Middle frontal gyrus (tissue), 1 donor: ENCODE data around the gene IFIT3.
"Not testable (repeated sequence)": the region's sequence is repeated elsewhere in the genome, so short reads cannot be mapped to it uniquely, and the experiment has no call there.

Source experiments
- DNase-seq: peaks from one replicate; pipeline ENCODE4 v3.0.0-alpha.2; 2015; ENCODE audit warnings: low spot score; ENCODE audit errors: extremely low spot score

The IFIT3 gene

DNA sequence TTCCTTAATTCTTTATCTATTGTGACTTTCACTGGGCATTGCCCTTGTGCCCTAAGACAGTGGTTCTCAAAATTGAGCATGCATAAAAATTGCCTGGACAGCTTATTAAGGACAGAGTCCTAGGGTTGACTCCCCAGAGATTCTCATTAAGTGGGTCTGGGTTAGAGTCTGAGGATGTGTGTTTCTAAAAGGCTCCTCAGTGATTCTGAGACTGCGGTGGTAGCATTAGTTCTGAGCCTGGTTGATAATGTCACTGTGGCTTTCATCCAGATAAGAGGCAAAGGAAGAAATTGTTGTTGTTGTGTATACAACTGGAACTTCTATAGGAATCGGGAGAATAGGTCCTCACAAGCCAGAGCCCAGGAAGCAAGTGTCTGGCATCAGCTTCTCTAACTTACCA is 24.6 kb upstream of the IFIT3 start:
- no peak for DNase-seq

DNA sequence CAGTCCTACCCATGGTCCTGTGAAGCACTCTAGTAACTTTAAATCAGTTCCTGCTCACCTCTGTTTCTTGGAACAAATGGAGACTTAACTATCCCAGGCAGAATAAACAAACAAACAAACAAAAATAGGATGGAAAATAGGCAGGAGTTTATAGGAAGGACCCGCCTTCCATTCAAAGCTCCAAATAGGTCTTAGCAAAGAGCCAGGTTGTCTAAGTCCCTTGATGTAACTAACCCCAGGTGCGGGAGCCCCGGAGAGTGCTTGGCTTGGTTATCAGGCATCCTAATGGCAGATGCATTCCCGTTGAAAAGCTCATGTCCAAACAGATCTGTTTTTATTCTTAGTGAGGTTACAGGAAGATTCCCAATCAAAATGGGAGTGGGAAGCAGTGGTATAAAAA is 23.8 kb upstream of the IFIT3 start:
- DNase-seq: no peak

DNA sequence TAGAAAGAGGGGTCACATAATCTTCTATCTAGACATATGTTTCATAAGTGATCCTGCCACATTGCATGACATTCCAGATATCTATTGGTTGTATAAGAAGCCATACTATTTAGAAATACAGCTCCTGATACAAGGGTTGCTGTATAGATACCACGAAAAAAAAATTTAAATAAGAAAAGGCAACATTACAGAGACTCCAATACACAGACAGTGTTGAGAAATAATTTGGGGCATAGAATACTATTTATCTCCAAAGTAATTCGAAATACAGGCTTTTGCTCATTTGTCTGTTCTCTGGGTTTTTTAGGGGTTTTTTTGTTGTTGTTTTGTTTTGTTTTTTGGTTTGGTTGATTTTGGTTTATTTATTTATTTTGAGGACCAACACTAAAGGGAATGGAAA is 23.4 kb upstream of the IFIT3 start:
- DNase-seq: no peak

DNA sequence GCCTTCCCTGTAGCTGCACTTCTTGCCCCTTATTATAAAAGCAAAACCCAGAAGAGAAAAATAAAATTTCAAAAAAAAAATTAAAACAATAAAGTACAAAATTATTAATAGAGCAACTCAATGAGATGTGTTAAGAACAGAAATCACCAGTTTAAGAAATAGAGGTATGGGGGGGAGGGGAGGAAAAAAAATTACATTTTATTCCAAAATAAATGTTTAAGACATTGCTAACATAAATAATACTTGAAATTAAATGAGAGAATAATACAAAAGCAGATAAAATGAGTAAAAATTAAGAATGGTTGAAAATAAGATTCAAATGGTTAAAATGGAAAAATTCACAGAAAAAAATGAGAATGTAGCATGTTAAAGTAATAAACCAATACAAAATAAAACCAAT is 22.9 kb upstream of the IFIT3 start:
- DNase-seq: no peak

DNA sequence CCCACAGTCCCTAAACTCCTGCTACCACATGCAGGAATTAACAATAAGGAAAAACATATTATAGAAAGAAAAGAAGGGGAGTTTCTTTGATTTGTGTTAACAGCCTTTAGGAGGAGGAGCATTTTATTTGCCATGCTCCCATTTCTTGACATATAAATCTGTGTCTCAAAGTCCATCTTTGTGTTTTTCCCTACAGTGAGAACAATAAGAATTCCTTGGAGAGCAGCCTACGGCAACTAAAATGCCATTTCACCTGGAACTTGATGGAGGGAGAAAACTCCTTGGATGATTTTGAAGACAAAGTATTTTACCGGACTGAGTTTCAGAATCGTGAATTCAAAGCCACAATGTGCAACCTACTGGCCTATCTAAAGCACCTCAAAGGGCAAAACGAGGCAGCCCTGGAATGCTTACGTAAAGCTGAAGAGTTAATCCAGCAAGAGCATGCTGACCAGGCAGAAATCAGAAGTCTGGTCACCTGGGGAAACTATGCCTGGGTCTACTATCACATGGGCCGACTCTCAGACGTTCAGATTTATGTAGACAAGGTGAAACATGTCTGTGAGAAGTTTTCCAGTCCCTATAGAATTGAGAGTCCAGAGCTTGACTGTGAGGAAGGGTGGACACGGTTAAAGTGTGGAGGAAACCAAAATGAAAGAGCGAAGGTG is 21.9 kb upstream of the IFIT3 start:
- DNase-seq: no peak

DNA sequence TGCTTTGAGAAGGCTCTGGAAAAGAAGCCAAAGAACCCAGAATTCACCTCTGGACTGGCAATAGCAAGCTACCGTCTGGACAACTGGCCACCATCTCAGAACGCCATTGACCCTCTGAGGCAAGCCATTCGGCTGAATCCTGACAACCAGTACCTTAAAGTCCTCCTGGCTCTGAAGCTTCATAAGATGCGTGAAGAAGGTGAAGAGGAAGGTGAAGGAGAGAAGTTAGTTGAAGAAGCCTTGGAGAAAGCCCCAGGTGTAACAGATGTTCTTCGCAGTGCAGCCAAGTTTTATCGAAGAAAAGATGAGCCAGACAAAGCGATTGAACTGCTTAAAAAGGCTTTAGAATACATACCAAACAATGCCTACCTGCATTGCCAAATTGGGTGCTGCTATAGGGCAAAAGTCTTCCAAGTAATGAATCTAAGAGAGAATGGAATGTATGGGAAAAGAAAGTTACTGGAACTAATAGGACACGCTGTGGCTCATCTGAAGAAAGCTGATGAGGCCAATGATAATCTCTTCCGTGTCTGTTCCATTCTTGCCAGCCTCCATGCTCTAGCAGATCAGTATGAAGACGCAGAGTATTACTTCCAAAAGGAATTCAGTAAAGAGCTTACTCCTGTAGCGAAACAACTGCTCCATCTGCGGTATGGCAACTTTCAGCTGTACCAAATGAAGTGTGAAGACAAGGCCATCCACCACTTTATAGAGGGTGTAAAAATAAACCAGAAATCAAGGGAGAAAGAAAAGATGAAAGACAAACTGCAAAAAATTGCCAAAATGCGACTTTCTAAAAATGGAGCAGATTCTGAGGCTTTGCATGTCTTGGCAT is 21.1 kb upstream of the IFIT3 start:
- no peak for DNase-seq

DNA sequence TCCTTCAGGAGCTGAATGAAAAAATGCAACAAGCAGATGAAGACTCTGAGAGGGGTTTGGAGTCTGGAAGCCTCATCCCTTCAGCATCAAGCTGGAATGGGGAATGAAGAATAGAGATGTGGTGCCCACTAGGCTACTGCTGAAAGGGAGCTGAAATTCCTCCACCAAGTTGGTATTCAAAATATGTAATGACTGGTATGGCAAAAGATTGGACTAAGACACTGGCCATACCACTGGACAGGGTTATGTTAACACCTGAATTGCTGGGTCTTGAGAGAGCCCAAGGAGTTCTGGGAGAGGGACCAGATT is 20.6 kb upstream of the IFIT3 start:
- no peak for DNase-seq

DNA sequence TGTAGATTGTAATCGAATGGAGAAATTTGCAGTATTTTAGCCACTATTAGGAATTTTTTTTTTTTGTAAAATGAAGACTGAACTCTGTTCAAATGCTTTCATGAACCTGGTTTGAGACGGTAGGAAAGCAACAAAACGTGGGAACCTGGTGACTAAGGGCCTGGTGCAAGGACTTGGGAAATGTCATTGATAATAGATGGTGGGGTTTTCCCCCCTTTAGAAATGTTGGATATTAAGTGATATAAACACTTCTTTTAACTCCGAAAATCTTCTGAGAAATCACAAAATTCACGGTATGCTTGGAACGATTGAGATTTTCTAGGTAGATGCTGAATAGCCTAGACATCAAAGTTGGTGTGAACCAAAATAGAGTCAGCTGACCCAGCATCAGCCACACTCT is 19.5 kb upstream of the IFIT3 start:
- DNase-seq: no peak

DNA sequence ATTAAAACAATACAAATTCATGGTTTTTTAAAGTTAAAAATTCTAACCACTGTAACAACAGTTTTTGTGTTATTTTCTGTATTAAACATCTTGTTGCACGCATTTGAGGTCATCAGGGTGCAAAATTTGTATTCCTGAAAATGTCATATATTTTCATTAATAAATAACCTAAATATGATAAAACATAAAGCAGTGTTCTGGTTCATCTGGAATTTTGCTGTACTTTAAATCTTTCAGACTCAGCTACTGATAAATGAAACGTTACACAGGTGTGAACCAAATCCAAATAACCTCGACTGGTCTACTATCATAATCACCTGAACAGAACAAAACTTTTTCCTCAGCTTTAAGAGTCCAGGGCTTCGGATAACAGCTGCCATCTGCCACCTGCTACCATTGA is 19.1 kb upstream of the IFIT3 start:
- no peak for DNase-seq

DNA sequence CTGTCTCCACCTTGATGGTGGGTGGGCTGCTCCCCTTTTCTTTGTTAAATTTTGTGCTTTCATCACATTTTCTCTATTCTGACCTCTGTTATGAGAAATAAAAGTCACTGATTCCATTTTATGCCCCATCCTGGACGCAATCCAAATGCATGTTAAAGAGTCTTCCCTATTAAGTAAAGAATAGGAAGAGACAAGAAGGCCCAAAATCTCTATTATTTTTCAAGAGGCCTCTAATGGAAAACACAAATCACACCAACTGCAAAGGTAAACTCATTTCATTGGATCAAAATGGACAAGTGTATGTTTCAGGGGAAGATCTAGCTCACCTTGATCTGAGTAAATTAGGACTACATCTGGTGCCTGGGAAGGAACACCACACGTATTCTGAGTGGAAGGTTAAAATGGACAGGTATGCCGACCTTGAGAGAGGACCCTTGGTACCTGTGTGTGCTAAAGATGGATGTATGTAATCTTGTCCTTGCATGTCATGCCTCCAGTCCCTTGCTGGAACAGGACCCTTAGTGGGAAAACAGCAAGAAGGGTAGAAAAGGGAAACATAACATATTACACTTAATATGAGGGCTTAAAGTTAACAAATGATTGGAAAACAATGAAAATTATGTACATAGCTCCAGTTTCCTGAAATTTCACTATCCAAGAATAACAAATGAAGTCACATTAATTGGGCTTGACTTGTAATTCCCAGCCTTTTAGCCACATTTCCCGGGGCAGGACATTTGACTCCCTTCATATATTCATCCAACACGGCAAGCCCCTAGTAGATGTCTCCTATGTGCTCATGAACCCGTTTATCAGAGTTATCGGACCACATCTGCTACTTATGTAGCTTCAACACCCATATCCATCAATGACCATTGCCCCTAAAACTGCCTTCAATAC is 18.4 kb upstream of the IFIT3 start:
- no peak for DNase-seq

DNA sequence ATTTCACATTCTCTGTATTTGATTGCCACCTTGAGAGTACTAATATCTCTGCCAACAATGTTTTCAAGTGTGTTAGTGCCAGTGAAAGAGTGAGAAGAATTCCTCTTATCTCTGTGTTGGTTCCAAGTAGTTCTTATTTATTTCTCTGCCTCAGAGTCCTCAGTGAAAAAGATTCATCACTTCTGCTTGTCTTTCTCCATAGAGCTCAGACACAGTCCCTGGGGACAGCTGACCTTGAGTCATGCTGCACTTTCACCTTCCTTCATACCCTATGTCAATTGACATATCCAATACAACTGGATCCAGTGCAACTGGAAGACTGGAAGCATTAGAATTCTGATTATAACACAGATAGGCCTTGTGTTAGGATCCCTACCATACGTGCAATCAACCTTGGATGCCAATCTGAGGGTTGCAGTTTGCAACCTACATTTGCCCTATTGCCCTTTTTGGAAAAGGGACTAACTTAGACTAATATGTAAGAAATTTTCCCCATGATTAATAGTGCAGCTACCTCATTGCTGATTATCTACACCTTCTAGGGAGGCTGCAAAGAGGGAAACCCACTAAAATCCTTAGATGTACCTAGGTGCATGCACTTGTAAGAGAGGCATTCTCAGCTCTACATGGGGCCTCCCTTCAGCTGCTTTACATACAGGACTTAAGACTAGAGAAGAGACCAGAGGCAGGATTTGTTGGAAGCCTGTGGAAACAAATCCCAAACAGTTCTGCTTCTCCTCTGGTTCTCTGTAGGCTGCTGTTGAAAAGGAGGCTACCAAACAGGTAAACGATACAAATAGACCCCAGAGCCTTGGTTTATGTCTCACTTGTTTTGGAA is 17.5 kb upstream of the IFIT3 start:
- no peak for DNase-seq

DNA sequence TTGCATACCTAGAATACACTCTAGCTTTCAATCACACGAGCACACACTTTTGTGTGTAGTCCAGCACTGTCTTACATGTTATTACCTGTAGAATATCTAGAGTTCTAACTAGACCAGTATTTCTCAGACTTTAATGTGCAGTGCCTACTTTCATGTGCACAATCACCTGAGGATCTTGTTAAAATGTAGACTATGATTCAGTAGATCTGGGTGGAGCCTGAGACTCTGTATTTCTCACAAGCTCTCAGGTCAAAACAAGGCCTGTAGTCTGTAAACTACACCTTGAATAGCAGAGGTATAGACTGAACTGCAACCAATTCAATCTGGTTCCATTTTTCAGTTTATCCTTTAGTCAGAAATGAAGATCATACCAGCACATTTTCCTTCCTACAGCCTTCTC is 14.8 kb upstream of the IFIT3 start:
- no peak for DNase-seq

DNA sequence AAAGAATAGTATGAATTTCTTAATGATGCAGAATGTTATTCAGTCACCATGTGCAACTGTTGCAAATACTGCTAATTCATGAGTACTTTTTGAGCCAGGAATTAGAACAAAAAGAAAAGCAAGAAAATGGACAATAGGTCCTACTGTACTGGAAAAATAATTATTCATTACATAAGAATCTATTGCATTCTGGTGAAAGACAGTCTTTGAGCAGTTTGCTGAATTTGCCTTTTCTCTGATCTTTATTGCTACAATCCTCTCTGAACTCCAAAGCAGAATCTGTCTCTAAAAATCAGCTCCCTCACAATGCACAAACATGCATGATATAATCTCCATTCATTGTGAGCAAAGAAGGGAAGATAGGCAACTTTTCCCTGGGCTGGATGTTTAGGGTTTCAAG is 13.1 kb upstream of the IFIT3 start:
- DNase-seq: peak; percentile 81

DNA sequence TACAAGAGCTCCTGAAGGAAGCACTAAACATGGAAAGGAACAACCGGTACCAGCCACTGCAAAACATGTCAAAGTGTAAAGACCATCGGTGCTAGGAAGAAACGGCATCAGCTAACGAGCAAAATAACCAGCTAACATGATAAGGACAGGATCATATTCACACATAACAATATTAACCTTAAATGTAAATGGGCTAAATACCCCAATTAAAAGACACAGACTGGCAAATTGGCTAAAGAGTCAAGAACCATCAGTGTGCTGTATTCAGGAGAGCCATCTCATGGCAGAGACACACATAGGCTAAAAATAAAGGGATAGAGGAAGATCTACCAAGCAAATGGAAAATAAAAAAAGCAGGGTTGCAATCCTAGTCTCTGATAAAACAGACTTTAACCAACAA is 9.8 kb upstream of the IFIT3 start:
- not testable (repeated sequence) for DNase-seq

DNA sequence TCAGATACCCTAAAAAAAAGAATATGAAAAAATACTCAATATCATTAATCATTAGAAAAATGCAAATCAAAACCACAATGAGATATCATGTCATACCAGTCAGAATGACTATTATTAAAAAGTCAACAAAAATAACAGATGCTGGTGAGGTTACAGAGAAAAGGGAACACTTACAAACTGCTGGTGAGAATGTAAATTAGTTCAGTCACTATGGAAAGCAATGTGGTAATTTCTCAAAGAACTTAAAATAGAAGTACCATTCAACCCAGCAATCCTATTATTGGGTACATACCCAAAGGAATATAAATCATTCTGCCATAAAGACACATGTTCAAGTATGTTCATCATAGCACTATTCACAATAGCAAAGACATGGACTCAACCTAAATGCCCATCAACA is 2.7 kb upstream of the IFIT3 start:
- not testable (repeated sequence) for DNase-seq

DNA sequence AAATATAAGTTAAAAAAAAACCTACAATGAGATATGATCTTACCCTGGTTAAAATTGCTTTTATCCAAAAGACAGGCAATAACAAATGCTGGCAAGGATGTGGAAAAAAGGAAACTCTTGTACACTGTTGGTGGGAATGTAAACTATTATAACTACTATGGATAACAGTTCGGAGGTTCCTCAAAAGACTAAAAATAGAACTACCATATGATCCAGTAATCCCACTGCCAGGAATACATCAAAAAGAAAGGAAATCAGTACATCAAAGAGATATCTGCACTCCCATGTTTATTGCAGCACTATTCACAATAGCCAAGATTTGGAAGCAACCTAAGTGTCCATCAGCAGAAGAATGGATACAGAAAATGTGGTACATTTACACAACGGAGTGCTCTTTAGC is 1.9 kb upstream of the IFIT3 start:
- DNase-seq: not testable (repeated sequence)

DNA sequence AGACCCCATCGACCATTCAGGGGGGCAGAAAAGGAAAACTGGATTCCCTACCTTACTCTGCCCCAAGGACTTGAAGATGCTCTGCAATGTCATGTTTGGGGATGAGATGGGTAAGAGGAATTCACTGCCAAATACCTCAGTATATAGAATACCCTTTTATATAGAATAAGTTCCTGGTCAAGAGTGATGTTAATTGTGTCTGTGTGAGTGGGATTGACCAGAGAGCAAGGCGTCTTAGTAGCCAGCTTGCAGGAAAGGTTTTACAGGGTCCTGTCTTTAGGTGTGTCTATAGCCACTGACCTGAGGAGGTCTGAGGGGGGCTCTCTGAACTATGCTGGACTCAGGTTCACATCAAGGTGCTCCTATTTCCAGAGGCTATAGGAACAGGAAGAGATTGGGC is 1.4 kb downstream of the IFIT3 start:
- no peak for DNase-seq

DNA sequence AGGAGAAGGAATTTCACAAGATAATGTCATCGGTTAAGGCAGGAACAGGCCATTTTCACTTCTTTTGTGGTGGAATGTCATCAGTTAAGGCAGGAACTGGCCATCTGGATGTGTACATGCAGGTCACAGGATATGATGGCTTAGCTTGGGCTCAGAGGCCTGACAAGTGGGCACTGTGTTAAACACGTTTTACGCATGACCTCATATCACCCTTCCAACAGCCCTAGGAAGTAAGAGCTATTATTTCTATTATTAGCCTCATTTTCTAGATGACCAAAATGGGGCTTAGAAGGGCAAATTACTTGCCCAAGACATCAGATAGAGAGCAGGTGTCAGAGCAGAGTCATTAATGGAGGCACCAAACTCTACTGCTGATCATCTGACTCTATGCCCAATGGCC is 2.2 kb downstream of the IFIT3 start:
- DNase-seq: not testable (repeated sequence)

DNA sequence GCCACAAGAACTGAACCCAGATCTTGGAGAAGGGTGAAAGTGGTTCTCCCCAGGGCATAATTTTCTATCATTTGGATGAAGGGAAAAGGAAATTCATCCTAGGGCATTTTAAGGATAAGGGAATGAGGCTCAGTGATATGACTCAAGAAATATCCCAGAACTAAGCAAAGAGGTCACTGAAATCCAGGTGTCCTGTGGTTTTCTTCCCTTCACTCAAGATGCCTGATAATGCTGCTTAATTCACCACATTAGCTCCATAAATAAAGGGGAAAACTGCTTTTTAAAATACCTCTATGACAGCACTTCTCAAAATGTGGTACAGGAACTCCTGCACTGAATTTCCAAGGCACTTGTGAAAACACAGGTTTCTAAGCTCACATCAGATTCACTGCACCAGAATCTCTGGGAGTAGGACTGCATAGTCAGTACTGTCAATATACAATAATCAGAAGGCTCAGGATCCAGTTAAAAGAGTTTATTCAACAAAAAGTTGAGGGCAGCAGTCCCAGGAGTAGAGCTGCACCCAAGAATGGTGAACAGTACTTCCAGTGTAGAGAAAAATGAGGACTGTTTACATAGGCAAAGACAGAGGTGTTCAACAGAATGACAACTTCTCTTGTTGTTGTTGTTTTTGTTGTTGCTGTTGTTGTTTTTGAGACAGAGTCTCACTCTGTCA is 2.9 kb downstream of the IFIT3 start:
- no peak for DNase-seq

DNA sequence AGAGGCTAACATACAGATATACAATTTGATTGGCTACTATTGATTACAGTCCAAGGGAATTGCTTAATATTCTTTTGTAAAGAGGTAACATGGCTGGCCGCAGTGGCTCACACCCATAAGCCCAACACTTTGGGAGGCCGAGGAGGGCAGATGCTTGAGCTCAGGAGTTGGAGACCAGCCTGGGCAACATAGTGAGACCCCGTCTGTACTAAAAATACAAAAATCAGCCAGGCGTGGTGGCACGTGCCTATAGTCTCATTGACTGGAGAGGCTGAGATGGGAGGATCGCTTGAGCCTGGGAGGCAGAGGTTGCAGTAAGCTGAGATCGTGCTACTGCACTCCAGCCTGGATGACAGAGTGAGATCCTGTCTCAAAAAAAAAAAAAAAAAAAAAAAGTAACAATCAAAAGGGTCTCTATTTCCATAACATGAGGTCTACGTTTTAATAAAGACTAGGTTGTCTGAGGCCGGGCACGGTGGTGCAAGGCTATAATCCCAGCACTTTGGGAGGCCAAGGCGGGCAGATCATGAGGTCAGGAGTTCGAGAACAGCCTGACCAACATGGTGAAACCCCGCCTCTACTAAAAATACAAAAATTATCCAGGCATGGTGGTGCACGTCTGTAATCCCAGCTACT is 3.8 kb downstream of the IFIT3 start:
- not testable (repeated sequence) for DNase-seq
